Measurements from ENCODE around the gene PISD. TPM values are rescaled to one million over a fixed set of nuclear protein-coding genes. Genes with fewer than 3 reads are reported as not detected.
"Not testable (repeated sequence)": the region's sequence is repeated elsewhere in the genome, so short reads cannot be mapped to it uniquely, and the experiment has no call there.

The PISD gene
- total RNA-seq = 32.9 and 36.2 TPM in 2 replicates
- long read RNA-seq, transcript PISD-209 (8 exons, 1,963 nt) = major isoform, 22 of 70 reads
- long read RNA-seq, partial matches to known transcripts = 4 of 70 reads
- long read RNA-seq, other reads (novel, unspliced or antisense) = 44 of 70 reads

DNA sequence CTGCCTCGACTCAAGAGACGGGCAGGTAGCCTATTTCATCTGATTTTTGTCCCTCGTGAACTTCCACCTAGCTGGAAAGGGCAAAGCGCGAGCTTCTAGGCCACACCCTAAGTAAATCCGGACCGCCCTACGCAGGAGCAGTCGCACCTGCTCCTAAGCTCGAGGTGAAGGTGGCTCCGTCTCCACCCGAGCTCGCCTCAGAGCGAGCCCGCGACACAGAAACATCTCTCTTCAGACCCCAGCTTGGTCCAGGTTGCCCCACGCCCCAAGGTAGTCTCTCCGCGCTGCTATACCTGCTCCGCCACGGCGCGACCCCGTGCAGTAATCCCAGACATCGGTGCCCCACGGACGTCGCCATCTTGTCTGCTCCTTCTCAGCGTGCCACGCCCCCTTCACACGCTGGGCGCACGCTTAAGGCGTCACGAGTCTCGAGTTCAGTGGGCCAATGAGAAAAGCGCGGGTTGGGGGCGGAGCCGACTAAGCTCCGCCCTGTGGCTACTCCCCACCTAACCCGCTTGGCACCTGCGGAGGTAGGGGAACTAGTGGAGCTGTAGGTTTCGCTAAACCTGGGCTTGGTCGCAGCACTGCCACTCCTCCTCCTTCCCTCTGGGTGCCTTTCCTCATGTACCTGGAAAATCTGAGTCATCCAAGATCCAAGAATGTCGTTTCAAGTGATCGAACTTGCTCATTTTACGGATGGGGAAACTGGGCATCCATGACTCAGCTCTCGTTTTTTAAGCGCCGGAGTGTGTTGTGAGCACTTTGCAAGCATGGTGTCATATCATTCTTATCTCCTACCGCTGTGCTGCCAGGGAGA is at the start of gene PISD:
PISD (minus strand) TSS at position 365 of the 817 bp plus-strand sequence; CDS start at position 358, 7 bp downstream.
- H3K9me3 Mint-ChIP-seq (ENCODE audit: unreplicated experiment) = no peaks in the 10 kb centered on the region
- TF ChIP-seq, protein P1, sequence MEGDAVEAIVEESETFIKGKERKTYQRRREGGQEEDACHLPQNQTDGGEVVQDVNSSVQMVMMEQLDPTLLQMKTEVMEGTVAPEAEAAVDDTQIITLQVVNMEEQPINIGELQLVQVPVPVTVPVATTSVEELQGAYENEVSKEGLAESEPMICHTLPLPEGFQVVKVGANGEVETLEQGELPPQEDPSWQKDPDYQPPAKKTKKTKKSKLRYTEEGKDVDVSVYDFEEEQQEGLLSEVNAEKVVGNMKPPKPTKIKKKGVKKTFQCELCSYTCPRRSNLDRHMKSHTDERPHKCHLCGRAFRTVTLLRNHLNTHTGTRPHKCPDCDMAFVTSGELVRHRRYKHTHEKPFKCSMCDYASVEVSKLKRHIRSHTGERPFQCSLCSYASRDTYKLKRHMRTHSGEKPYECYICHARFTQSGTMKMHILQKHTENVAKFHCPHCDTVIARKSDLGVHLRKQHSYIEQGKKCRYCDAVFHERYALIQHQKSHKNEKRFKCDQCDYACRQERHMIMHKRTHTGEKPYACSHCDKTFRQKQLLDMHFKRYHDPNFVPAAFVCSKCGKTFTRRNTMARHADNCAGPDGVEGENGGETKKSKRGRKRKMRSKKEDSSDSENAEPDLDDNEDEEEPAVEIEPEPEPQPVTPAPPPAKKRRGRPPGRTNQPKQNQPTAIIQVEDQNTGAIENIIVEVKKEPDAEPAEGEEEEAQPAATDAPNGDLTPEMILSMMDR (IDR thresholded peaks at IDR 0.05) = no peak
- H3K4me3 Mint-ChIP-seq (ENCODE audit: unreplicated experiment) = peak within 1 kb of the TSS; percentile 99
- peak within 1 kb of the TSS; percentile 88 for H3K27ac Mint-ChIP-seq (ENCODE audit: unreplicated experiment)
- peaks cover 21% of the 10 kb centered on the region for H3K4me1 Mint-ChIP-seq (ENCODE audit: unreplicated experiment)
- no peaks in the 10 kb centered on the region for H3K27me3 Mint-ChIP-seq (ENCODE audit: unreplicated experiment)
- H3K36me3 Mint-ChIP-seq (ENCODE audit: unreplicated experiment) = no peaks in the 10 kb centered on the region
- peak; percentile 97 for DNase-seq (ENCODE audit: extremely low spot score, unreplicated experiment)

DNA sequence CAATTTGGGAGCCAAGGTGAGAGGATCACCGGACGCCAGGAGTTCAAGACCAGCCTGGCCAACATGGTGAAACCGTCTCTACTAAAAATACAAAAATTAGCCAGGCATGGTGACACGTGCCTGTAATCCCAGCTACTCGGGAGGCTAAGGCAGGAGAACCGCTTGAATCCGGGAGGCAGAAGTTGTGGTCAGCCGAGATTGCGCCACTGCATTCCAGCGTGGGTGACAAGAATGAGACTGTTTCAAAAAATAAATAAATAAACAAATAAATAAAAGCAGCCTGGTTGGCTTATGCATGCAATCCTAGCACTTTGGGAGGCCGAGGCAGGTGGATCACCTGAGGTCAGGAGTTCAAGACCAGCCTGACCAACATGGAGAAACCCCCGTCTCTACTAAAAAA is 49.2 kb upstream of the PISD start:
- H3K27me3 Mint-ChIP-seq (ENCODE audit: unreplicated experiment); H3K4me1 Mint-ChIP-seq (ENCODE audit: unreplicated experiment); H3K4me3 Mint-ChIP-seq (ENCODE audit: unreplicated experiment); DNase-seq (ENCODE audit: extremely low spot score, unreplicated experiment); H3K27ac Mint-ChIP-seq (ENCODE audit: unreplicated experiment); H3K9me3 Mint-ChIP-seq (ENCODE audit: unreplicated experiment): not testable (repeated sequence)
- peaks cover 49% of the 10 kb centered on the region for H3K36me3 Mint-ChIP-seq (ENCODE audit: unreplicated experiment)

DNA sequence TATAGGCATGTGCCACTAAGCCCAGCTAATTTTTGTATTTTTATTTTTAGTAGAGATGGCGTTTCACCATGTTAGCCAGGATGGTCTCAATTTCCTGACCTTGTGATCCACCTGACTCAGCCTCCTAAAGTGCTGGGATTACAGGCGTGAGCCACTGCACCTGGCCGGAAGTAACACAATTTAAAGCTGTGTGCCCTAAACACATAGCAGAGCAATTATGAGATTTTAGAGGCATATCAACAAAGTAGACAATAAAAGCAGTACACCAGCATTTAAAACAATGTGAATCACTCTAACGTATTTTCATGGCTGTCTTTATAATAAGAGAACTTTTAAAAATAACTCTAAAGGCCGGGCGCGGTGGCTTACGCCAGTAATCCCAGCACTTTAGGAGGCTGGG is 45.5 kb upstream of the PISD start:
- Mint-ChIP-seq H3K9me3 (ENCODE audit: unreplicated experiment) (no peaks in the 10 kb centered on the region), H3K27me3 (ENCODE audit: unreplicated experiment) (no peaks in the 10 kb centered on the region), H3K27ac (ENCODE audit: unreplicated experiment) (no peak overlapping the region), H3K36me3 (ENCODE audit: unreplicated experiment) (peaks cover 32% of the 10 kb centered on the region), H3K4me1 (ENCODE audit: unreplicated experiment) (no peaks in the 10 kb centered on the region), H3K4me3 (ENCODE audit: unreplicated experiment) (no peak overlapping the region)
- no peak for DNase-seq (ENCODE audit: extremely low spot score, unreplicated experiment)
- TF ChIP-seq, protein P1 (IDR thresholded peaks at IDR 0.05) = no peak

DNA sequence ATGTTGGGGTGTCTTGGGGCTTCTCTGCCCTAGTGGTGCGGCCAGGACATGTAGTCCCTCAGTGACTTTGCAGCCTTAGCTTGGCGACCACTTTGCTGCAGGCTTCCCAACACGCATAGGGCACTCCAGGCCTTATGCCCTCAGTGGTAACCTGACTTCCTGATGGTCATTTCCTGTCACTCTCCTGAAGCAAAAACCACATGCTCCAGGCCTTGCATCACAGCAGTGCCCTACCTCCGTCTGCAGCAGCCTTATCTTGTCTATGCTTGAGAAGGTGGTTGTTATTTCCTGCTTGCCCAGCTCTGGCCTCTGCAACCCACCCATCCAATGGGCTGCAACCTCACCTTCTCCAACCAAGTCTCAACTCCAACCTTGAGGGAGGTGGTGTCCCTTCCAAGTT is 33.4 kb upstream of the PISD start:
- no peaks in the 10 kb centered on the region for H3K4me1 Mint-ChIP-seq (ENCODE audit: unreplicated experiment)
- no peak overlapping the region for H3K4me3 Mint-ChIP-seq (ENCODE audit: unreplicated experiment)
- no peaks in the 10 kb centered on the region for H3K9me3 Mint-ChIP-seq (ENCODE audit: unreplicated experiment)
- H3K36me3 Mint-ChIP-seq (ENCODE audit: unreplicated experiment) = peaks cover 46% of the 10 kb centered on the region
- TF ChIP-seq, protein P1 (IDR thresholded peaks at IDR 0.05) = no peak
- no peak overlapping the region for H3K27ac Mint-ChIP-seq (ENCODE audit: unreplicated experiment)
- no peak for DNase-seq (ENCODE audit: extremely low spot score, unreplicated experiment)
- H3K27me3 Mint-ChIP-seq (ENCODE audit: unreplicated experiment) = no peaks in the 10 kb centered on the region

DNA sequence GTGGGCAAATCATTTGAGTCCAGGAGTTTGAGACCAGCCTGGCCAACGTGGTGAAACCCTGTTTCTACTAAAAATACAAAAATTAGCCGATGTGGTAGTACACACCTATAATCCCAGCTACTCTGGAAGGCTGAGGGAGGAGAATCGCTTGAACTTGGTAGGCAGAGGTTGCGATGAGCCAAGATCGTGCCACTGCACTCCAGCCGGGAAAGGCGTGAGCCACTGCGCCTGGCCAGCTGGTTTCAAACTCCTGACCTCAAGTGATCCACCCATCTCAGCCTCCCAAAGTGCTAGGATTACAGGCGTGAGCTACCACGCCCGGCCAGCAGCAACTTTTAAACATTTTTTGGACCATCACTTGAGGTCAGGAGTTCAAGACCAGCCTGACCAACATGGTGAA is 32.0 kb upstream of the PISD start:
- H3K4me3 Mint-ChIP-seq (ENCODE audit: unreplicated experiment); H3K27me3 Mint-ChIP-seq (ENCODE audit: unreplicated experiment); H3K9me3 Mint-ChIP-seq (ENCODE audit: unreplicated experiment); H3K4me1 Mint-ChIP-seq (ENCODE audit: unreplicated experiment); H3K27ac Mint-ChIP-seq (ENCODE audit: unreplicated experiment); DNase-seq (ENCODE audit: extremely low spot score, unreplicated experiment): not testable (repeated sequence)
- H3K36me3 Mint-ChIP-seq (ENCODE audit: unreplicated experiment) = peaks cover 40% of the 10 kb centered on the region

DNA sequence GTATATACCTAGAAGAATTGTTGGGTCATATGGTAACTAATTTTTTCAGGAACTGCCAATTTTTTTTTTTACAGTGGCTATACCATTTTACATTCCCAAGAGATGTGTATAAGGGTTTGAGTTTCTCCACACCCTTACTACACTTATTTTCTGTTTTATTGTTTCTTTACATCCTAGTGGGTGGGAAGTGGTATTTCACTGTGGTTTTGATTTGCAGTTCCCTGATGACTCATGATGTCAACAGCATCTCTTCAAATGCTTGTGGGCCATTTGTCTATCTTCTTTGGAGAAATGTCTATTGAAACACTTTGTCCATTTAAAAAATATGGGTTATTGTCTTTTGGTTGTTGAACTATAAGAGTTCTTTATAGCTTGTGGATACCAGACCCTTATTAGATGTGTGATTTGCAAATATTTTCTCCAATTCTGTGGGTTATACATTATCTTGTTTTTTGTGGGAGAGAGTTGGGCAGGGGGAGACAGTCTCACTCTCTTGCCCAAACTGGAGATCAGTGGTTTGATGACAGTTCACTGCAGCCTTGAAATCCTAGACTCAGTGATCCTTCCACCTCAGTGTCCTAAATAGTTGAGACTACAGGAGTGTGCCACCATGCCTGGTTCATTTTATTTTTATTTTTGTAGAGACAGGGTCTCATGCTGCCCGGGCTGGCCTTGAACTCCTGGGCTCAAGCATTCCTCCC is 30.3 kb upstream of the PISD start:
- H3K4me1 Mint-ChIP-seq (ENCODE audit: unreplicated experiment) = no peaks in the 10 kb centered on the region
- no peaks in the 10 kb centered on the region for H3K27me3 Mint-ChIP-seq (ENCODE audit: unreplicated experiment)
- no peak for DNase-seq (ENCODE audit: extremely low spot score, unreplicated experiment)
- no peak overlapping the region for H3K27ac Mint-ChIP-seq (ENCODE audit: unreplicated experiment)
- H3K4me3 Mint-ChIP-seq (ENCODE audit: unreplicated experiment) = no peak overlapping the region
- TF ChIP-seq, protein P1 (IDR thresholded peaks at IDR 0.05) = no peak
- H3K36me3 Mint-ChIP-seq (ENCODE audit: unreplicated experiment) = peaks cover 36% of the 10 kb centered on the region
- no peaks in the 10 kb centered on the region for H3K9me3 Mint-ChIP-seq (ENCODE audit: unreplicated experiment)

All from osteocyte (in vitro differentiated cells).